NB4 (cell line): ENCODE data around the gene MAP2K6.

Experiments
- DNase-seq: peaks from one replicate; pipeline ENCODE4 v3.0.0; 2010; ENCODE audit warnings: low read depth
- H3K4me3 ChIP-seq: one replicate; pipeline ENCODE4 v1.5.1; 2011; ENCODE audit warnings: mild to moderate bottlenecking, low read depth, low read length, moderate library complexity
- MYC ChIP-seq: IDR thresholded peaks from 2 replicates; pipeline ENCODE4 v1.6.1; 2011; ENCODE audit warnings: low read depth, low read length
- POLR2A ChIP-seq: IDR thresholded peaks from 2 replicates; pipeline ENCODE4 v1.6.1; 2011; ENCODE audit warnings: mild to moderate bottlenecking; ENCODE audit not compliant: insufficient read length; ENCODE audit errors: extremely low read depth
- TF ChIP-seq, protein P1 (sequence below): IDR thresholded peaks from 2 replicates; pipeline ENCODE4 v1.6.1; 2011; ENCODE audit warnings: low read depth, low read length
- TF ChIP-seq, protein P2 (sequence below): IDR thresholded peaks from one replicate; pipeline ENCODE4 v1.5.1; 2012; ENCODE audit warnings: low read depth, low read length

MAP2K6 gene

DNA sequence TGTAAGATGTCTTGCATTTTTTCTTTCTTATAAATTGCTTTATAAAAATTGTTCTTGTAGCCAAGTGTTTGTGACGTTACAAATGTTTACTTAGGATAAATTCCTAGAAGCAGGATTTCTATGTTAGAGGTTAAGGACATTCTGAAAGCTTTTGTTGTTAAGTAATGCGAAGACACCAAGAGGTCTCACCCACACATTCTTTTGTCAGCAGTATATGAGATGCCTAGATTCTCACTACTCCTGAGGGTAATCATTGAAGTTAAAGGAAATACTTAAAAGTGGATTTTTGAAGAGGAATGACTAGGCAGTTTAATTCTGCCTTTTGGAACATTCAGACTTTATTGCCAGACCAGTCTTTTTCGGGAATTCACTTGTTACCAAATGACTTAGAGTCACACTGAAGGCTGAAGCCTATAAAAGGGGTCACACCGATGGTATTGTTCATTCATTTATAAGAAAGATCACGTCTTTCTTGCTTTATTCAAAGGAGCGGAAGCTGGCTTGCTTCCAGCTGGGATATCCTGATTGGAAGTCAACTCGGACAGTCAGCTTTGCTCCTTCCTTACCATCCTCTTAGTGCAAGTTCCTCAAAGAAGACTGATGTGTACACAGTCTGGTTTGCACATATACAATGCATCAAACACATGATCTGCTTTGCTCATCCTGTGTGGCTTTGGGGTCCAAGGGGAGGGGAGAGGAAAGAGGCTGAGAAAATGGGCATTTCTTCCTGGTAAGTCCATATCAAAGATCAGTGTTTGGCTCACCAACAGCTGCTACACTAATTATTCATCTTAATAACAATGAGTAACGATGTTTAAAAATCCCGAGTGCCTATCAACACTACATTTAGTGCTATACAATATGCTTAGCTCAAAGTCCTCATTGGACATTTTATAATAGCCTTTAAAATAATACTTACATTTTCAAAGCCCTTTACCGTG is 160.0 kb downstream of the MAP2K6 start:
- TF ChIP-seq POLR2A (no peak), MYC (no peak)
- TF ChIP-seq, protein P1, sequence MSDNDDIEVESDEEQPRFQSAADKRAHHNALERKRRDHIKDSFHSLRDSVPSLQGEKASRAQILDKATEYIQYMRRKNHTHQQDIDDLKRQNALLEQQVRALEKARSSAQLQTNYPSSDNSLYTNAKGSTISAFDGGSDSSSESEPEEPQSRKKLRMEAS: no peak
- TF ChIP-seq, protein P2, sequence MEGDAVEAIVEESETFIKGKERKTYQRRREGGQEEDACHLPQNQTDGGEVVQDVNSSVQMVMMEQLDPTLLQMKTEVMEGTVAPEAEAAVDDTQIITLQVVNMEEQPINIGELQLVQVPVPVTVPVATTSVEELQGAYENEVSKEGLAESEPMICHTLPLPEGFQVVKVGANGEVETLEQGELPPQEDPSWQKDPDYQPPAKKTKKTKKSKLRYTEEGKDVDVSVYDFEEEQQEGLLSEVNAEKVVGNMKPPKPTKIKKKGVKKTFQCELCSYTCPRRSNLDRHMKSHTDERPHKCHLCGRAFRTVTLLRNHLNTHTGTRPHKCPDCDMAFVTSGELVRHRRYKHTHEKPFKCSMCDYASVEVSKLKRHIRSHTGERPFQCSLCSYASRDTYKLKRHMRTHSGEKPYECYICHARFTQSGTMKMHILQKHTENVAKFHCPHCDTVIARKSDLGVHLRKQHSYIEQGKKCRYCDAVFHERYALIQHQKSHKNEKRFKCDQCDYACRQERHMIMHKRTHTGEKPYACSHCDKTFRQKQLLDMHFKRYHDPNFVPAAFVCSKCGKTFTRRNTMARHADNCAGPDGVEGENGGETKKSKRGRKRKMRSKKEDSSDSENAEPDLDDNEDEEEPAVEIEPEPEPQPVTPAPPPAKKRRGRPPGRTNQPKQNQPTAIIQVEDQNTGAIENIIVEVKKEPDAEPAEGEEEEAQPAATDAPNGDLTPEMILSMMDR: no peak
- H3K4me3 ChIP-seq: no peak overlapping the region
- no peak for DNase-seq

DNA sequence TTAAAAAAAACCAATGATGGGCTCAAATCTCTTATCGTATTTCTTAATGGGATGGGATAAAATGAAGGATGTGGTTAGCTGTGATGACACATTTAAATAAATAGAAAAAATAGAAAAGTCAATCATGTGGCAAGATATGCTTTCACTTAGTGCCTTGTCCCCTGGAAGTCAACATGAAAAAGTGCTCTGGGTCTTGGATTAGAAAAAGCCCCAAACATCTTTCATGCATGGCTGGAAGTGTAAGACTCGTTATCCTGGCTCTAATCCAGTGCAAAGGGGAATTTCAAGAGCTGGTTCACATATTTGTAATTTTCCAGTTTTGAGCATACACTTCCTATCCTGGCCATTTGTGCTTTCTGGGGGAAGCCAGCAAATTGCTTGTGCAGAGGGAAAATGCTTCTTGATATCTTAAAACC is 160.9 kb downstream of the MAP2K6 start:
- no peak overlapping the region for H3K4me3 ChIP-seq
- DNase-seq: no peak
- TF ChIP-seq, protein P2: no peak
- TF ChIP-seq POLR2A: no peak
- no peak for TF ChIP-seq MYC
- TF ChIP-seq, protein P1: no peak

DNA sequence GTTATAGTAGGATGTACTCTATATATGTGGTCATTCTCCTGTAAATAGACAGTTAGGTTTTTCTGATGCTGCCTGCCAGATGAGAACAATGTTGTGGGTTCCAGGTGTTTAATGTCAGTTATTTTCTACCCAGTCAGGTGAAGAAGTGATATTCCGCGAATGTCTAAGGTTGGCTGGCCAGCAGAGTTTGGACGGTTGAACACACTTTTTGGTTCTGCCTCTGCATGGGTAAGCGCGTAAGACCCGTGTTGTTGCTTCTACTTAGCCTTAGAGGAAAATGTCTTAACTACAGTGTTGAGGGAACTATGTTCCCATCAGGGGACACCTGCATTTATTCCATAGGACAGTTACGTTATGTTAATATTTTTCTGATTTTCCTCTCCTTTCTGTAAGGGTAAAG is 162.6 kb downstream of the MAP2K6 start:
- TF ChIP-seq POLR2A: no peak
- TF ChIP-seq, protein P2: no peak
- H3K4me3 ChIP-seq: no peak overlapping the region
- DNase-seq: no peak

DNA sequence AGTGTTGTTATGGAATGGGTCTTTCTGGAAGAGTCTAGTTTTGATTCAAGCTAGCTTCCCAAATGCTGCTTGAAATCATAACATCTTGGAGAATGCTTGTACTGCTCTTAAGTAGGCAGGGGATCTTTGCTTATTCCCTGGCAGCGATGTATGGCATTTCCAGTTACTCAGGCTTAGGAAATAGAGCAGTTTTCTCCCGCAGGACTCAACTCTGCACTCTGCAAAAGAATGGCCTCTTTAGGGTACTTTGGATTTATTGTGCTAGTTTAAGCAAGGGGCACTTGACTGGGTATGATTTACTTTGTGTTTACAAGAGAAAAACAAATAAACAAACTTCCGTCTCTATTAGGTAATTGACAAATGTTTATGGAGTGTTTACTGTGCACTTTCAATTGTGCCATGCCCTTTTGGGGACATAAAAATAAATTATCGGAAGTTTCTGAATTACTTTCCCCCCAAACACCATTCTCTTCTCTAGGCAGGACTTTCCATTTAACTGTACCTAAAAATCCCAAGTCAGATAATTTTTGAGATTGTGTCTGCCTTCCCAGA is 164.0 kb downstream of the MAP2K6 start:
- TF ChIP-seq MYC (no peak), POLR2A (no peak)
- TF ChIP-seq, protein P2: no peak
- TF ChIP-seq, protein P1: no peak
- H3K4me3 ChIP-seq: no peak overlapping the region
- DNase-seq: no peak

DNA sequence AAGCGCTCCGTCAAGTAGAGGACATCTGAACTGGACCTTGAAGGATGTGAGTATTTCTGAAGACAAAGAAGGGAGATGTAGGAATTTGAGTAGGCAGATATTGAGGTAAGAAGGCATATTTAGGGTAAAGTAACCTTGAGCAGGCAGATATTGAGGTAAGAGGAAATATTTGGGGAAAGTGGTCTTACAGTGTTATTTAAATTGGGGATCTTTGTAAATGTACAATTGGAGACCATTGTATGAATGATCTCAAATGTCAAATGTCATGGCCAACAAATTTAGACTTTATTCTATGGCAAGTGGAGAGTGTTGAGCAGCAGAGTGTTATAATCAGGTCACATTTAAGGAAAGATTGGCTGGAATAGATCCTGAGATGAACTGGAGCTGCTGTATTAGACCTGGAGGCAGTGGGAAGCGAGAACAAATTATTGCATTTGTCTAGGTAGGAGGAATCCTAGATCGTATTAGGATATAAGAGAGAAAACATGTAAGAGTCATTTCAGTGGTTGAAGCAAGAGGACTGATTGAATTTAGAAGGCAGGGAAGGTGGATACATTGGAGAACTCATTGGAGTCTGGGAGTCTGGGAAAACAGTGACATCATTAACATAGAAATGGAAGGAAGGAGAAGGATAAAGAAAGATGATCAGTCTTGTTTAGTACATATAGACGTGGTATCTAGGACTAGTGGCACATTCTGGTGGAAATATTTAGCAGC is 165.6 kb downstream of the MAP2K6 start:
- no peak overlapping the region for H3K4me3 ChIP-seq
- DNase-seq: no peak
- no peak for TF ChIP-seq MYC
- TF ChIP-seq, protein P2: no peak
- TF ChIP-seq POLR2A: no peak
- TF ChIP-seq, protein P1: no peak
